AG20443 (cell line): Measurements from ENCODE around the gene PPP6C.
"Not testable (repeated sequence)": the region's sequence is repeated elsewhere in the genome, so short reads cannot be mapped to it uniquely, and the experiment has no call there.

ENCODE experiments used
- DNase-seq: peaks from one replicate; pipeline ENCODE4 v3.0.0; 2012; ENCODE audit warnings: low spot score, mixed read lengths

PPP6C gene

GRCh38 chr9:125189361-125190289 is at the start of gene PPP6C:
Gene PPP6C (minus strand): TSS chr9:125189803. CDS start chr9:125189718, 85 bp downstream.
- DNase-seq = peak; percentile 98

- DNase-seq = no peak
These were observed 49.4 kb upstream of the PPP6C start for GRCh38 chr9:125238915-125239446.

DNA sequence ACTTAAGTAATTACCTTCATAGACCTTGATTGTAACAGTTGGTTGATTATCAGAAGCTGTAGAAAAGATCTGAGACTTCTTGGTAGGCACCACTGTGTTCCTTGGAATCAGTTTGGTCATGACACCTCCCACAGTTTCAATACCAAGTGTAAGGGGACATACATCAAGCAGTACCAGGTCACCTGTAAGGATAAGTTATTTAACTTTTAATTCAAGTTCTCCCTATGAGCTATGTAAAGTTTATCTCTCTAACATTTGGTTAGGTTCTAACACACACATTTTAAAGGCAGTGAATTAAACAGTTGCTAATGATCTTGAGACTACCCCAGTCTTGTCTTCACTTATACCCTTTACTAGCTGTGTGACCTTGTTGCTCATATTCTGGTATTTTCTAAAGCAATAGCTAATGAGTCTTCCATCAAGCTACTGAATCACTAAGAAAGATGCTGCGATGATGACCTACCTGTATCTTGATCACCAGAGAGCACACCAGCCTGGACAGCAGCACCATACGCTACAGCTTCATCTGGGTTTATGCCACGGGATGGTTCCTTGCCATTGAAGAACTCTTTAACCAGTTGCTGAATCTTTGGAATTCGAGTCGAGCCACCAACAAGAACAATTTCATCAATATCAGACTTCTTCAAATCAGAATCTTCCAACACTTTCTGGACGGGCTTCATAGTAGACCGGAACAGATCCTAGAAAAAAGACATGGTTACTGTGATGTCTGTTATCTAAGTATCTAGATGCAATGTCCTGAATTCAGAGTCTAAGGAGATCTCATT is 48.7 kb upstream of the PPP6C start:
- no peak for DNase-seq

GRCh38 chr9:125236520-125237159 is 47.0 kb upstream of the PPP6C start:
- not testable (repeated sequence) for DNase-seq

DNA sequence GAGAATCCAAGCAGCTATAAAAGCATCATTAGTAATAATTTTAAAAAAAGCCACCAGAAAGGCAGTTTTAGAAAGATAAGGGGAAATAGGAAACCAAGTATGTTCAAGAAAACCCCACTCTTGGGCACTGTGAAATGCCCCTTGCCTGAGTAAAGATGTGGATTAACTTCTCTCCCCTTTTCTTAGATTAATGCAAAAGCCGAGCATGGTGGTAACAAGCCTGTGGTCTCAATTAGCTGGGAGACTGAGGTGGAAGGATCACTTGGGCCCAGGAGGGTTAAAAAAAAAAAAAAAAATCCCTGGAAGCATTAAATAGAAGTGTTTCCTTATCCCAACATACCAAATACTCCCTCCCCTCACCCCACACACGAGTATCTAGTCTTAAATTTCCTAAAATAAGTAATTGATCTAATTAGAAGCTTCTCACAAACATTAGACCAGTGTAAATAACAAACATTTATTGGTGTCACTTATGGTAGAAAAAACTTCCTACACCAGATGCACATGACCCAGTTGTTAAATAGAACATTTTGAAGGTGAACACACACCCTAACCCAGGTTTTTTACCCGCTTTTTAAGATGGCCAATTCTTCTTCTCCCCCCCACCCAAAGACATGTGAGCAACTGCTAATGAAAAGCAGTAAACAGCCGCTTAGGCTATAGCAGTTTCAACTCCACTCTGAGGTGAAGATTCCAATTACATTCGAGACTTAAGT is 46.4 kb upstream of the PPP6C start:
- no peak for DNase-seq

DNA sequence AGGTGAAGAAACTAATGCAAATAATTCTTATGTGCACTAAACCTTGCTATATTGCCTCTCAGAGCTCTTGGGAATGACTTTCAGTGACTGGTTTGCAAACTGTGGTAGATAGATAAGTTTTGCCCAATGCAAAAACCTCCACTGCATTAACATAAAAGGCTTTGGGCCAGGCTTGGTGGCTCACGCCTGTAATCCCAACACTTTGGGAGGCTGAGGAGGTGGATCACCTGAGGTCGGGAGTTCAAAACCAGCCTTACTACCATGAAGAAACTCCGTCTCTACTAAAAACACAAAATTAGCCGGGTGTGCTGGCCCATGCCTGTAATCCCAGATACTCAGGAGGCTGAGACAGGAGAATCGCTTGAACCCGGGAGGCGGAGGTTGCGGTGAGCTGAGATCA is 44.5 kb upstream of the PPP6C start:
- not testable (repeated sequence) for DNase-seq

GRCh38 chr9:125233678-125234077 is 44.1 kb upstream of the PPP6C start:
- peak; percentile 87 for DNase-seq

- DNase-seq = no peak
These were observed 38.2 kb upstream of the PPP6C start for GRCh38 chr9:125227761-125228160.

DNA sequence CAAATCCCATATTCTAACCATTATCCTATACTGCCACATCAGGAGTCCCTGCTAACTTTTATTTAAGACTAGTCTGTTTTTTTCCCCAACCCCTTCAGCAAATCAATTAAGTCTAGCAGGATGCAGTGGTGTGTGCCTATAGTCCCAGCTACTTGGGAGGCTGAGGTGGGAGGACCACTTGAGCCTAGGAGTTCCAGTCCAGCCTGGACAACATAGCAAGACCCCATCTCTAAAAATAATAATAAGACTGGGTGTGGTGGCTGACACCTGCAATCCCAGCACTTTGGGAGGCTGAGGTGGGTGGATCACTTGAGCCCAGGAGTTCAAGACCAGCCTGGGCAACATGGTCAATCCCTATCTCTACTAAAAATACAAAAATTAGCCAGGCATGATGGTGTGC is 35.3 kb upstream of the PPP6C start:
- not testable (repeated sequence) for DNase-seq

DNA sequence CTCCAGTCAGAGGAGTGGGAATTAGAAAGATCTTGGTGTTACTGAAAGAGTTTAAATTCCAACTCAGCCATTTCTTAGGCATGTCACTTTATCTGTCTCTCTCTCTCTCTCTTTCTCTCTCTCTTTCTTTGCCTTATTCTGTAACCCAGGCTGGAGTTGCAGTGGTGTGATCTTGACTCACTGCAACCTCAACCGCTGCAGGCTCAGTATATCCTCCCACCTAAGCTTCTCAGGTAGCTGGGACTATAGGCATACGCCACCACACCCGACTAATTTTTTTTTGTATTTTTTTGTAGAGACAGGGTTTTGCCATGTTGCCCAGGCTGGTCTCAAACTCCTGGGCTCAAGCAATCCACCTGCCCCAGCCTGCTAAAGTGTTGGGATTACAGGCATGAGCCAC is 29.0 kb upstream of the PPP6C start:
- DNase-seq = no peak

DNA sequence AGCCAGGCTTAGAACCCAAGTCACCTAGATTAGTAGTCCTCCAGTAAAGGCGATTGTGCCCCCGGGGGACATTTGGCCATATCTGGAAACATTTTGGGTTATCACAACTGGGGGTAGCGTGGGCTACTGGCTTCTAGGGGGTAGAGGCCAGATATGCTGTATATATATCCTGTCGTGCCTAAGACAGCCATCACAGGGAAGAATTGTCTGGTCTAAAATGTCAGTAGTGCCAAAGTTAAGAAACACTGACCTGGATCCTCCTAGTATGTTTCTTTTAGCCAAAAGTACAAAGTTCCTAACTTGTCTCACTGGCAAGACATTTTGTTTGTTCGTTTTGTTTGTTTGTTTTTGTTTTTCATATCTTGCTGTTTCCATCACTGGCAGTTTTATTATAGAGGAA is 24.6 kb upstream of the PPP6C start:
- no peak for DNase-seq

GRCh38 chr9:125204477-125204876 is 14.9 kb upstream of the PPP6C start:
- no peak for DNase-seq

DNA sequence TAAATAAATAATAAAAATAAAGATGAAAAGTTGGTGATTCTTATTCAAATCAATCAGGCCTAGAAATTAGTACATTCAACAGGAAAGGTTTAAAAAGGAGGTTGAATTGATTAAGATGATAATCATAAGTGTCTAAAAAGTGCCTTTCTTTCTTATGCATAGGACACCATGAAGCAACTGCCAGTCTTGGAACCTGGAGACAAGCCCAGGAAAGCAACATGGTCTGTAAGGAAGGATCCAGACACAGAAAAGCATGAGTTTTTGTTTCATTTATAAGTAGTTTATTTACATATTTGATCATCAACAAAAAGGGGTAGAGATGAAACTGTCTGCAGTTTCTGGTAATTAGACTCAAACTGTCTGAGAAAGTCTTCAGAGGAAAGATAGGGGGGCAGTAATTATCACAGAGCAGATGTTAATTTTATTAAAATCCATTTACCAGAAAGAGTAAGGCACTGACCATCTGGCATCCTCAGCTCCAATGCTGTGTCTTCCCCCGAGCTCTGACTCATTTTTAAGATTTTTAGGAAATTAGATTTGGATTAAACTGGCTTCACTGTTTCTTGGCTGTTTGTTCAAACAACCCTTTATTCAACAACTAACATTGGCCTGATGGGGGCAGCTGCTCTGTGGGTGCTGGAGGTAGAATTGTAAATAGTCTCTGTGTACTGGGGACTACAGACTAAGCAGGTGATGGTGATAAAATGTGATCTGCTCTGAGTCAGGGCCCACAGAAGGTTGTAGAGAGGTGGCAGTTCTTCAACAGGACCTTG is 13.4 kb upstream of the PPP6C start:
- DNase-seq = peak; percentile 20

- peak; percentile 98 for DNase-seq
These were observed 10.8 kb upstream of the PPP6C start, which contains the start of gene RABEPK for GRCh38 chr9:125200216-125201047. Gene RABEPK (plus strand): TSS chr9:125200542. CDS start chr9:125203014, 2,472 bp downstream.

DNA sequence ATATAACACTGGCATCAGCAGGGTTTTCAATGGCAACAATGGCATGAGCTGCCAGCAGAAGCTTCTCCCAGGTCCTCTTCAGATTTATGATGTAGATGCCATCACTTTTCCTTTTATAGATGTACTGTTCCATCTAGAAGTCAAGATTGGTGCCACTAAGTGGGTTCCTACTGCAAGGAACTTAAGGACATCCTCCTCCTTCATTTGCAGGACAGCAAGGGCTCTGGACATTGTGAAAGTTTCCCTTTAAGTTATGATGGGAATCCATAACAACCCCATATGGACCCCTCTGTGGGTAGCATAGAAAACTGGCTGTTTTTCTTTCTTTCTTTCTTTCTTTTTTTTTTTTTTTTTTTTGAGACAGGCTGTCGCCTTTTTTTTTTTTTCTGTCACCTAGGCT is 6.0 kb upstream of the PPP6C start:
- DNase-seq = not testable (repeated sequence)

DNA sequence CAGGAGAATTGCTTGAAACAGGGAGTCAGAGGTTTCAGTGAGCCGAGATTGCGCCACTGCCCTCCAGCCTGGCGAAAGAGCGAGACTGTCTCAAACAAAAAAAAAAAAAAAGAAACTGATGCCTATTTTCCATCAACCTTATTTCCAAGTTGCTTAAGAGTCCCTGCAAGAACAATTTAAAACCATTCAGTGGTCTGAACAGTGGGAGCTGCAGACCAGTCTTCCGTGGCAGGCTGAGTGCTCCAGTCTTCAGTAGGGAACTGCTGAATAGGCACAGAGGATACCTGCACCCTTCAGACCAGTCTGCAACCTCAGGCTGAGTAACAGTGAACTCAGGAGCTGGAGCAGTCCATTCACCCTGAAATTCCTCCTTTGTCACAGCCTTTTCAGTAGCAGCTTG is 4.9 kb upstream of the PPP6C start:
- DNase-seq = not testable (repeated sequence)

- no peak for DNase-seq
These were observed 778 bp upstream of the PPP6C start for GRCh38 chr9:125190361-125190801.

DNA sequence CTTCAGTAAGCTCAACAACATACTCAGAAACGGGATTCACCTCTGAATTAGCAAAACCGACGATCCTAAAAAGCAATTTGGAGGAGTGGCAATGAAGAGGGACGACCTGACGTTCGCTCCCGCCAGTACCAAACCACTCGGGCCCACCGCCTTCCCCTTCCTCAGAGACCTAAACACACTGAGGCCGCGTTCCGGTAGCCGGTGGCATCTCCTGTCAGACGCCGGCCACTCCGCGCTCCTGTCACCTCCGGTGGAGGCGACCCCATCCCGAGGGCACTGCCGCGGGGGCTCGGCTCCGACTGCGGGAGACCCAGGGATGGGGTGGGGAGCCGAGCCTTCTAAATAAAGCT is 617 bp downstream of the PPP6C start:
- peak; percentile 19 for DNase-seq

GRCh38 chr9:125183561-125183960 is 6.0 kb downstream of the PPP6C start:
- DNase-seq = no peak

- DNase-seq = no peak
These were observed 6.5 kb downstream of the PPP6C start for GRCh38 chr9:125183054-125183453.
